ENCODE data around the gene CRYGS.

GRCh38 chr3:186532598-186533072 is 11.5 kb downstream of the CRYGS start:
- TF ChIP-seq REST (IDR thresholded peaks at IDR 0.05; ENCODE audit: unreplicated experiment) (no peak), POLR2AphosphoS5 (IDR thresholded peaks at IDR 0.05; ENCODE audit: low read depth) (no peak), CTCF (conservative IDR thresholded peaks at IDR 0.05; ENCODE audit: low read depth in 2 of 2) (no peak), JUNB (IDR thresholded peaks at IDR 0.05; ENCODE audit: unreplicated experiment) (no peak), EZH2 (IDR thresholded peaks at IDR 0.05; ENCODE audit: low read depth, unreplicated experiment) (no peak), EZH2phosphoT487 (IDR thresholded peaks at IDR 0.05; ENCODE audit: unreplicated experiment) (no peak), ZNF114 (CRISPR knock-in tag; IDR thresholded peaks at IDR 0.05) (no peak)

Measured in GM23338 (cell line).